Measurements from ENCODE around the gene MAD2L1BP.

- TF ChIP-seq GLIS3 (CRISPR knock-in tag; IDR thresholded peaks at IDR 0.05), result no peak
- TF ChIP-seq ZNF565 (CRISPR knock-in tag; conservative IDR thresholded peaks at IDR 0.05; ENCODE audit: low read depth), result no peak
Measured at GRCh38 chr6:43629505-43630300, 5.9 kb upstream of the MAD2L1BP start.

All from SK-N-SH treated with all-trans-retinoic acid at 6 μM for 48 hours (cell line).